ENCODE measurements around the gene TAF12. TPM values are rescaled to one million over a fixed set of nuclear protein-coding genes. Genes with fewer than 3 reads are reported as not detected.
A peak's percentile ranks its signal among the peaks of the same experiment; 100 is the strongest.

TAF12 gene
- total and polyA plus RNA-seq, 4 donors = 9.5 to 14.5 (median 11.9) TPM

- Histone ChIP-seq H3K9me3 (ENCODE audit: control insufficient read depth in 4 of 4, low read length in 3 of 4) (no peaks in the 10 kb centered on the region), H3K27me3 (ENCODE audit: control insufficient read depth in 4 of 4, insufficient read depth in 4 of 4, low read length in 3 of 4) (no peaks in the 10 kb centered on the region), H3K4me3 (ENCODE audit: low read depth in 1 of 3, low read length in 3 of 3) (peak overlapping the region; percentile 70 to 89 (median 79)), H3K36me3 (ENCODE audit: control insufficient read depth in 4 of 4, insufficient read depth in 3 of 4, low read depth in 1 of 4, low read length in 3 of 4) (peaks cover 2 to 19% (median 15%) of the 10 kb centered on the region in 4 donors), H3K4me1 (ENCODE audit: control insufficient read depth in 4 of 4, insufficient read depth in 4 of 4, low read length in 3 of 4) (peaks cover 0 to 28% (median 13%) of the 10 kb centered on the region in 4 donors), H3K9ac (ENCODE audit: low read depth in 1 of 2, low read length in 2 of 2) (peak overlapping the region; percentile 53 to 77), H3K27ac (ENCODE audit: low read depth in 1 of 2, low read length in 2 of 2) (peak overlapping the region; percentile 81 to 89)
- no peak for DNase-seq (ENCODE audit: low spot score)
- WGBS = 2% methylated on average over 10 of the region's 10 CpGs
- TF ChIP-seq HNF4A (conservative IDR thresholded peaks at IDR 0.05) (no peak), SP1 (IDR thresholded peaks at IDR 0.05) (no peak), NR2F2 (IDR thresholded peaks at IDR 0.05) (no peak), YY1 (IDR thresholded peaks at IDR 0.05) (no peak), JUND (IDR thresholded peaks at IDR 0.05) (no peak), GABPA (IDR thresholded peaks at IDR 0.05 in 1 of 2, conservative IDR thresholded peaks at IDR 0.05 in 1 of 2) (no peak), ZBTB33 (IDR thresholded peaks at IDR 0.05) (no peak), ATF3 (IDR thresholded peaks at IDR 0.05) (no peak), MAX (IDR thresholded peaks at IDR 0.05) (no peak), TAF1 (conservative IDR thresholded peaks at IDR 0.05) (no peak), RAD21 (IDR thresholded peaks at IDR 0.05) (no peak)
Observed at GRCh38 chr1:28582248-28582615, 60.6 kb downstream of the TAF12 start.

GRCh38 chr1:28581531-28582247, 61.2 kb downstream of the TAF12 start:
- peak; percentile 96 for DNase-seq (ENCODE audit: low spot score)
- H3K27me3 ChIP-seq (ENCODE audit: control insufficient read depth in 4 of 4, insufficient read depth in 4 of 4, low read length in 3 of 4) = no peaks in the 10 kb centered on the region
- H3K4me3 ChIP-seq (ENCODE audit: low read depth in 1 of 3, low read length in 3 of 3) = peak overlapping the region; percentile 70 to 89 (median 79)
- H3K4me1 ChIP-seq (ENCODE audit: control insufficient read depth in 4 of 4, insufficient read depth in 4 of 4, low read length in 3 of 4) = peaks cover 0 to 28% (median 13%) of the 10 kb centered on the region in 4 donors
- peaks cover 2 to 24% (median 18%) of the 10 kb centered on the region in 4 donors for H3K36me3 ChIP-seq (ENCODE audit: control insufficient read depth in 4 of 4, insufficient read depth in 3 of 4, low read depth in 1 of 4, low read length in 3 of 4)
- H3K9me3 ChIP-seq (ENCODE audit: control insufficient read depth in 4 of 4, low read length in 3 of 4) = no peaks in the 10 kb centered on the region
- peak overlapping the region; percentile 53 to 77 for H3K9ac ChIP-seq (ENCODE audit: low read depth in 1 of 2, low read length in 2 of 2)
- WGBS = under 1% methylated on average over 75 of the region's 75 CpGs
- TF ChIP-seq MAX (IDR thresholded peaks at IDR 0.05) = peak; percentile 68
- TF ChIP-seq REST (IDR thresholded peaks at IDR 0.05) = peak; percentile 96
- peak; percentile 53 for TF ChIP-seq SP1 (IDR thresholded peaks at IDR 0.05)
- peak; percentile 87 for TF ChIP-seq YY1 (IDR thresholded peaks at IDR 0.05)
- TF ChIP-seq ZBTB33 (IDR thresholded peaks at IDR 0.05) = peak; percentile 59
- peak in 1 of 2 donors; percentile 64 for TF ChIP-seq GABPA (IDR thresholded peaks at IDR 0.05 in 1 of 2, conservative IDR thresholded peaks at IDR 0.05 in 1 of 2)
- TF ChIP-seq FOXA1 (IDR thresholded peaks at IDR 0.05) = no peak
- TF ChIP-seq NR2F2 (IDR thresholded peaks at IDR 0.05) = peak; percentile 4
- TF ChIP-seq CTCF (IDR thresholded peaks at IDR 0.05; ENCODE audit: low read depth, low read length, missing input control) = no peak
- peak in 1 of 2 donors; percentile 21 for TF ChIP-seq RAD21 (IDR thresholded peaks at IDR 0.05)
- TF ChIP-seq HNF4A (conservative IDR thresholded peaks at IDR 0.05) = peak in 1 of 2 donors; percentile 17
- TF ChIP-seq FOXA2 (IDR thresholded peaks at IDR 0.05) = no peak
- TF ChIP-seq HNF4G (IDR thresholded peaks at IDR 0.05) = no peak
- peak in 1 of 2 donors; percentile 36 for TF ChIP-seq RXRA (IDR thresholded peaks at IDR 0.05)
- no peak for TF ChIP-seq JUND (IDR thresholded peaks at IDR 0.05)
- no peak for TF ChIP-seq EGR1 (IDR thresholded peaks at IDR 0.05; ENCODE audit: low read depth in 2 of 2)
- TF ChIP-seq ATF3 (IDR thresholded peaks at IDR 0.05) = no peak
- TF ChIP-seq TAF1 (conservative IDR thresholded peaks at IDR 0.05) = peak; percentile 100
- H3K27ac ChIP-seq (ENCODE audit: low read depth in 1 of 2, low read length in 2 of 2) = peak overlapping the region; percentile 81 to 89

Data from liver (tissue), 9 donors.